Choroid plexus epithelial cell (primary cell): Measurements from ENCODE around the gene SMIM29.

Source experiments
- DNase-seq: peaks from one replicate; pipeline ENCODE4 v3.0.0-alpha.2; 2010; ENCODE audit warnings: low read depth
- H3K4me3 ChIP-seq: 2 replicates; pipeline ENCODE4 v1.5.1; 2011; ENCODE audit warnings: low read depth, mild to moderate bottlenecking, control low read depth, low read length, moderate library complexity
- CTCF ChIP-seq: conservative IDR thresholded peaks from 2 replicates; pipeline ENCODE4 v1.5.1; 2011; ENCODE audit warnings: low read depth, mild to moderate bottlenecking, control low read depth, inconsistent platforms, low read length, moderate library complexity

Gene SMIM29

GRCh38 chr6:34237722-34238584, 10.9 kb downstream of the SMIM29 start:
- H3K4me3 ChIP-seq = peak overlapping the region; percentile 71
- DNase-seq = peak; percentile 31
- no peak for TF ChIP-seq CTCF

- H3K4me3 ChIP-seq = peak overlapping the region; percentile 71
- no peak for TF ChIP-seq CTCF
- no peak for DNase-seq
These were observed 11.5 kb downstream of the SMIM29 start for GRCh38 chr6:34237316-34237721.

- DNase-seq = peak; percentile 80
- H3K4me3 ChIP-seq = peak within 1 kb of the TSS; percentile 71
These were observed 12.1 kb downstream of the SMIM29 start, which contains the start of gene HMGA1 for GRCh38 chr6:34236443-34237315. Gene HMGA1, plus strand, starts transcription at chr6:34236873. Its CDS starts 3,908 bp downstream, at chr6:34240781.

GRCh38 chr6:34236131-34236442, 12.7 kb downstream of the SMIM29 start:
- no peak for TF ChIP-seq CTCF
- DNase-seq = peak; percentile 45
- H3K4me3 ChIP-seq = peak overlapping the region; percentile 71

More at GRCh38 chr6:34236443-34237315, 12.1 kb downstream of the SMIM29 start, which contains the start of gene HMGA1:
- TF ChIP-seq CTCF = no peak

GRCh38 chr6:34235307-34236130, 13.3 kb downstream of the SMIM29 start:
- TF ChIP-seq CTCF = peak; percentile 4
- peak; percentile 68 for DNase-seq
- H3K4me3 ChIP-seq = peak overlapping the region; percentile 71

- no peak for DNase-seq
- TF ChIP-seq CTCF = no peak
These were observed 14.0 kb downstream of the SMIM29 start for GRCh38 chr6:34234667-34235306.

More at GRCh38 chr6:34234667-34235306, 14.0 kb downstream of the SMIM29 start:
- H3K4me3 ChIP-seq = no peak overlapping the region
